HT-29 (cell line): Measurements from ENCODE around the gene LYPD1. TPM values are rescaled to one million over a fixed set of nuclear protein-coding genes. Genes with fewer than 3 reads are reported as not detected.

Experiments used
- DNase-seq: peaks from one replicate; pipeline ENCODE4 v3.0.0-alpha.2; 2015; ENCODE audit warnings: low spot score
- total RNA-seq: library from RNA; depleted of rRNA; stranded (reverse); fragments of >200 nt; shearing (Covaris generic); gene quantifications from 2 replicates; pipeline ENCODE4 v1.2.3, GENCODE V29; 2014

LYPD1 gene
- total RNA-seq, 1 experiment from 2014 or later = not detected

GRCh38 chr2:132632000-132632649 is 37.9 kb downstream of the LYPD1 start:
- DNase-seq = no peak

DNA sequence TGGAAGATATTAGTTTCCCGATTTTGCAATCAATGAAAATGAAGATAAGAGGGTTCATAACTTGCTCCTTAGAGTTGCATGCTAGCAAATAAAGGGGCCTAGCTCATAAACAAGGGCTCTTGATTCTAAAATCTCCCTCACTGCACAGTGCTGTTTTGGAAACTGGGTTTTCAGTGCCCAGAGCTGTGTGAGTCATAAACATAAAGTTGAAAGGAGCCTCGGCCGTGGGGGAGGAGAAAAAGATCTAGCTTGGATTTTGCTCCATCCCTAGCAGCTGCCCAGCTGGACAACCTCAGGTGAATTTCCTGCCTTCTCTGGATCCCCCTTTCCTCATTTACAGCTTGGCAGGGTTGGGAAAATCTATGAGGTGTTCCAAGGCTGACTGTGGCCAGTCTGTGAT is 42.5 kb downstream of the LYPD1 start:
- no peak for DNase-seq

DNA sequence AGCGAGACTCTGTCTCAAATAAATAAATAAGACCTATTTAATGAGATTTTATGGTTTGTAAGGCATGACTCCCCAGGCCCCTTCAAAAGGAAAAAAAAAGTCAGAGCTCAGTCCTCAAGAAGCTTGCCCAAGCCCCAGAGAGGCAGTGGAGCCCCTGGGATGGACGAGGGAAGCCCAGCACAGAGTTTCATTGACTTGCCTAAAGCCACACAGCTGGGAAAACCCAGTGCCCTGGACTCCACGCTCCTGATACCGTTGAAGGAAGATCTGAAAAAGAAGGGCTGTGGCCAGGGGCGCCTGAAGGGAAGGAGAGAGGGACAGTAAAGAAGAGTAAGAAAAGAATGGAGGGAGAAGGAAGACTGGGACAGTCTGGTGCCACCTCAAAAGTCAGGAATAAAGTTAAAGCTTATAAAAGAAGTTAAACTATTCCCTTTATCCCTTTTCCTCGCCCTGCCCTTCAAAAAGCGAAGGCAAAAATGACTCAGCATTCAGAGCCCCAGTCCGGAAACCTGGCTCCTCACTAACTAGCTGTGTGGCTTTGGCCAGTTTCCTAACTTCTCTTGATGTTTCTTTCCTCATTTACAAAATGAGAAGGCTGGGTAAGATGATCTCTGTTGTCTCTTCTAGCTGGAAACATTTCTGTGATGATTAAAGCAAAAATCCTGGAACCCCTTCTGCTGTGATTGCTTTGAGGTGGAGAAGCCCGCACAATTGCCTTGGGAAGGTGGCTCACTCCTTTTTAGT is 46.7 kb downstream of the LYPD1 start:
- DNase-seq = no peak

DNA sequence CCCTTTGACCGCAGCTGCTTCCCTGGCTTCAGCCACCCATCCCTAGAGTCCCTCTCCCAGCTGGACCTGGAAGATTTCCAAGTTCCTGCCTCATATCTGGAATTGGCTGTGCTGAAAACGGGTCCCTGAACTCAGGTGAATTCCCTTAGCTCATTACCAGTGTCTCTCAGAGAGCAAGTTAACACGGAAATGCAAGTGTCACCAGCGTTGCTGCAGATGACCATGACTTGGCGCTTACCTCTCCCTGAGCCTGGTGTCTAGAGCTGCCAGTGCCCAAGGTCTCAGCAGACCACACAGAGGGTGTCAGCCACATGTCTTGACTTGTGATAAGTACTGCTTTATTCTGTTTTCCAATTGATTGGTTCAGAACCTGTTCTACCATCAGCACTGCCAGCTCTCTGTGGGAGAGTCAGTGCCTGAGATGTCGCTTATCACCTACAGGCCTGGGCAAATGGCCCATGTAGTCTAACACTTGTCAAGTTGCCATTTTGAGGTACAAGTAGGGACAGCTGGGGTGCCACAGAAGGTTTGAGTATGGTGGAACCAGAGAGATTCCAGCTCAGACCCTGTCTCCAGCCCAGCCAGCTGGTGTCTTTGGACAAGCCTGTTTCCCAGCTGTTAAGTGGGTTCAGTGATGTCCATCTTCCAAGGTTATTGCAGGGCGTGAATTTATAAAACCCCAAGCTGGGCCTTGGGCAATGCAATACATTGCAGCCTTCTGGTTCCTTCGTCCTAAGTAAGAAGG is 48.7 kb downstream of the LYPD1 start:
- no peak for DNase-seq

DNA sequence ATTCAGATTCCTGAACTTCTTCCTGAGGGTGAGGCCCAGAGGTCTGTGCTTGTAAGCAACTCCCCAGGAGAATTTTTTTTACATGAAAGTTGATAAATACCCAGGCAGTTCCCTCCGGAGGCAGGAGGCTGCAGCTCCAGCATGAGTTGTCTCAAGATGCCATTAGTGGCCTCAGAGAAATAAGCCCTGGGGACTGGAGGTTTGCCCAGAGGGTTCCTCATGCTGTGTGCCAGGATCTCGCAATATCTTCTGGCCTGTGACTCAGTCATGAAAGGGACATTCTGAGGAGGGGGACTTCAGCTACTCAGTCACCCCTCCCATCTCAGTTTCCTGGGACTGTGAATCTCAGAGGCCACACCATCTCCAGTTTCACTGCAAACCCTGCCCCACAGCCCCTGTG is 49.9 kb downstream of the LYPD1 start:
- no peak for DNase-seq

DNA sequence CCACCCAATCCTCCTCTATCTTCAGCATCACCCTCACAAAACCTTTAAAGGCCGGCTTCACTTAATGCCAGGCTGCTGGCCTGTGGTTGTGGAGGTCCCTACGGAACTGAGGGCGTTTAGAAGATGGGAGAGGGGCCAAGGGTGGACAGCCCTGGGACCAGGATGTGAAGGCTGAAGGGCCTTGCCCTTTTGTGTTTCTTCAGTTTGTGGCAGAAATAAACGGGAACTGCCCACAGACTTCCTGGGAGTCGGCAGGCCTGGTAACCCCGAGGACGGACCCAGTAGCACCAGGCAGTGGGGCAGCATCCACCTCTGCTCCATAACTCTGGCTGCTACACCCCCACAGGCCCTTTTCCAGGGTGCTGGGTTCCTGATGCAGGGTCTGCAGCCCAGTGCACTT is 51.3 kb downstream of the LYPD1 start:
- DNase-seq = no peak

GRCh38 chr2:132617989-132618388 is 52.0 kb downstream of the LYPD1 start:
- no peak for DNase-seq

GRCh38 chr2:132615329-132616085 is 54.5 kb downstream of the LYPD1 start:
- DNase-seq = no peak

- no peak for DNase-seq
Observed at GRCh38 chr2:132611719-132612118, 58.3 kb downstream of the LYPD1 start.

DNA sequence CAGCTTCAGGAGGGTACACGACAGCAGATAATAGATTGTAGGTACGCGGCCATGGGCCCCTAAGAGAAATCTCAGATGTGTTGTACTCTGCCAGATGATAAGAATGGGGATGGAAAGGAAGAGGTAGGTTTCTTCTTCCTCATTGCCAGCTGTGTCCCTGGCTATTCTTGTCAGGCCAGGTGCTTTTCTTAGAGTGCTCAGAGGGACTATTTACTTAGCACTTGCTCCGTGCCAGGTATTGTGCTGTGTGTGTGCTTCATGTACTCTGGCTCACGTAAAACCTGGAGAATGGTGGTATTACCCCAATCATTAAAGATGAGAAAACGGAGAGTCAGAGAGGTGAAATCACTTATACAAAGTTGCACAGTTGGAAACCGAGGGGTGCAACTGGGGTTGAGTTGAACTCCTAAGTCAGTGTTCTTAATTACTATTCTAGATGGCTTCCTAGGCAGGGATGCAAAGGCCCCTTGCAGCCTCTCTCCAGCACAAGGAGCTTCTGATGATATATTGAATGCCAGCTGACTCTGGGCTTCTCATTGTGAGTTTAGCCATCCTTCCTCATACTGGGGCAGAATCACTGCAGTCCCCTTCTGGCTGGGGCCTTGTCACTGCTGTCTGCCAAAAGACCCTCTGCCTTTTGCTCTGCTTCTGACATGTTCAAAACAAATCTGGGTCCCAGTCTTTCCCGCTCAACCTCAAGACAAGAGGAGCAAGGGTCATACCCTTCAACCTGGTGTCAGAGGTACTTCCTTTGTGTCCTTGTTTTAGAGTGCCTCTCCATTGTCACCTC is 60.7 kb downstream of the LYPD1 start:
- DNase-seq = no peak

DNA sequence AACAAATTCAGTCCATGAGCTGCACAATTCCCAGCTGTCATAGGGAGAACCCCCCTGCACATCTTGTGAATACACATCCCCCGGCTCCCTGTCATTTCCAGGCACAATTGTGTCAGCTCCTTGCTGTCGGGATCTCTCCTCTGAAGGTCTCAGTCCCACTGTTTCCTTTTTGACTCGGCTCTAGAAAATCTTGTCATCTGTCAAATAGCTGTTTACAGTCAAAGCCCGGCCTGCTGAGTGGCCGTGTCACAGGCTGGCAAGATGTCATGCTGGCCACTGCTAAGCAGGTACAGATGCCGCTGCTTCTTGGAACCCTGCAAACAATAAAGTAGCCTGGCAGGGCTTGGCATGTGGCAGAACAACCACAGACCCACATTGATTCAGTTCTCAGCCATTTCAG is 61.7 kb downstream of the LYPD1 start:
- no peak for DNase-seq

- DNase-seq = no peak
Observed at GRCh38 chr2:132607426-132608090, 62.4 kb downstream of the LYPD1 start.

GRCh38 chr2:132606649-132607048 is 63.4 kb downstream of the LYPD1 start:
- no peak for DNase-seq

DNA sequence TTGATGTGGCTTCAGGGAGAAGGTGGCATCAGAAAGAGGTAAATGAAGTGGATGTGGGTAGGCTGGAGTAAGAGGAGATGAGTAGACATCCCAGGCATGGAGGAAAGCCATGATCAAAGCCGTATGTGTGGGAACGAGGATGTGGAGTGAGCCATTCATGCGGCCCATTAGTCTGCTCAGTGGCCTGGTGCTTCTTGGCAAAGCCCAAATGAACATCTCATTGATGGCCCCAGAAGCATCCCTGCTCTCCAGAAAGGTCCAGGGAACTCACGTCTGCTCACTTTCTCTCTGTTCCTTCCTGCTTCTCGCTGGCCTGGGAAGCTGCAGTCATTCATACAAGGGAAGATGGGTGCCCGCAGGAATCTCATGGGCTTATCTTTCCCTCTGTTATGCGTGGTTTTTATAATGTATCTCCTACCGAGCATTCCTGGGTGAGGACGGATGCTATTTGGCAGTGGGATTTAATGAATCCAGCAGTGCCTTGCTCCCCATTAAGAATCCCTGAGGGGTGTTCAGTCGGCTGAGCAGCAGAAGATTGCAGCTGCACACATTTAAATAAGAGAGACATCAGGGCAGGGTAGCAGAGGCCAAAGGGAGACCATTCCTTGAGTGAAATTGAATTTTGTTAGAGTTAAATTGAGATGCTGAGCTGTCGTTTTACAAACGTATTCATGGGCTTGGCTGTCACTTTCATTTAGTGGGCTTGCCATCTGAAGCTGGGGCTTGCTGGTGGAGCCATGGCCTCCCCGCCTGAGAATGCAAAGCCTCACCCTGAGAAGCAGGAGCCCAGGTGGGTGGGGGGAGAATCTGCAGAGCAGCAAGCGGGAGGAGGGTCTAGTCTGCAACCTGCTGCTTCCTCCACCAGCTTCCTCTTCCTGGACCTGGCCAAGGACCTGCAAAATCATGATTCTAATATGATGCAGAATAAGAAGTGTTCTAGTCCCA is 64.5 kb downstream of the LYPD1 start:
- no peak for DNase-seq

DNA sequence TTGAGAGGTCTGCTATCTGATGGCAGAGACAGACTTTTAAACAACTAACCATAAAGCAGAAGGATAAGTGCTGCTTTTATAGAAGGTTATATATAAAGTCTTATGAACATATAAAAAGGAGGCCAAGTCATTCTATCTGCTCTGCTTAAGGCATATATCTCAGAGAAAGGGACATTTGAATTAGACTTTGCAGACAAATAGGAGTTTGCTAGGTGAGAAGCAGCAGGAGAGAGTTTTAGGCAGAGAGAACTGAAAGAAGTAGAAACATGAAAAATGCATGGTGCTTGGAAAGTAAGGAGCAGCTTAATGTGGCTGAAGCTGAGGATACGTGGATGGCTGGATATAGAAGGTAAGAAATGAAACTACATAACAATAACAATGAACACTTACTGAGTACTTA is 65.4 kb downstream of the LYPD1 start:
- no peak for DNase-seq

GRCh38 chr2:132599556-132599955 is 70.4 kb downstream of the LYPD1 start:
- DNase-seq = no peak

GRCh38 chr2:132598536-132598935 is 71.5 kb downstream of the LYPD1 start:
- DNase-seq = no peak

DNA sequence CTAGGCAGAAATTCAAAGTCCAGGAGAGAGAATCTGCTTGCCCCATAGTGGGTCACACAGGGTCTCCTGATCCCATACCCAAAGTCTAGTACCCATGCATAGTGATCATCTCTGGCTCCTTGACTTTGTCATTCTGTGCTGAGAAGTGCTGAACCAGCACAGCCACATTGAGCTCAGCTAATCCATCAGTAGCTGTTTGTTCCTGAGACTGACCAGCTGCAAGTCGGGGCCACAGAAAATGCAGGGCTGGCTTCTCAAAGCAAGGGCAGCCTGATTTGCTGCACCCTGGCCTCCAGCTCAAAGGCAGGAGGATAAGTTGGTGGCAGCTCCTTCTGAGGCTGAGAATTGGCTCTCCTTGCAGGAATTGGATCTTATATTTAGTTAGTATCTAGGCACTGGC is 72.2 kb downstream of the LYPD1 start:
- DNase-seq = no peak

- DNase-seq = no peak
Observed at GRCh38 chr2:132597166-132597565, 72.8 kb downstream of the LYPD1 start.
